Esophagus muscularis mucosa (tissue), 3 donors: Measurements from ENCODE around the gene PBX3.

ENCODE experiments used
- POLR2A ChIP-seq: fragments of 450-650 bp; IDR thresholded peaks from one replicate; pipeline ENCODE4 v1.6.1; 2017; ENCODE audit warnings: antibody characterized with exemption, moderate library complexity, mild to moderate bottlenecking, low read depth
- TF ChIP-seq, protein P1 (sequence below), 3 experiments: fragments of 200-600 bp in 2 of 3; fragments of 450-650 bp in 1 of 3; sonication (generic) in 2 of 3; IDR thresholded peaks; one replicate each; pipeline ENCODE4 v1.5.1; 2017 to 2019; ENCODE audit warnings: antibody characterized with exemption in 3 of 3, mild to moderate bottlenecking in 2 of 3, moderate library complexity in 1 of 3

DNA sequence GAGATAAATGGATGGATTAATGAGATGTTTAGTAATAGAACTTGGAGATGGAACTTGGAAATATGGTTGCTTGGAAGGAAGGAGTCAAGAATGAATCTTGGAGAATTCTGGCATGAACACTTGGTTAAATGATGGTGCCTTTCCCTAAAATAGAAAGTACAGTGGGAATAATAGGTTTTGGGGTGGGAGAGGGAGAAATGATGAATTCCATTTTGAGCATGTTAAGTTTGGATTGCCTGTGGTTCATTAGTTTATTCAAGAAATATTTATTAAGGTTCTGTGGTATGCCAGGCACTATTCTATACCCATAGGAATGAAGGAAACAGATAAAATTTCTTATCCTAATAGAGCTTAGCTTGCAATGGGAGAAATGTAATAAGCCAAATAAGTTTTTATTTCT is 58.4 kb downstream of the PBX3 start:
- no peak for TF ChIP-seq POLR2A
- TF ChIP-seq, protein P1, sequence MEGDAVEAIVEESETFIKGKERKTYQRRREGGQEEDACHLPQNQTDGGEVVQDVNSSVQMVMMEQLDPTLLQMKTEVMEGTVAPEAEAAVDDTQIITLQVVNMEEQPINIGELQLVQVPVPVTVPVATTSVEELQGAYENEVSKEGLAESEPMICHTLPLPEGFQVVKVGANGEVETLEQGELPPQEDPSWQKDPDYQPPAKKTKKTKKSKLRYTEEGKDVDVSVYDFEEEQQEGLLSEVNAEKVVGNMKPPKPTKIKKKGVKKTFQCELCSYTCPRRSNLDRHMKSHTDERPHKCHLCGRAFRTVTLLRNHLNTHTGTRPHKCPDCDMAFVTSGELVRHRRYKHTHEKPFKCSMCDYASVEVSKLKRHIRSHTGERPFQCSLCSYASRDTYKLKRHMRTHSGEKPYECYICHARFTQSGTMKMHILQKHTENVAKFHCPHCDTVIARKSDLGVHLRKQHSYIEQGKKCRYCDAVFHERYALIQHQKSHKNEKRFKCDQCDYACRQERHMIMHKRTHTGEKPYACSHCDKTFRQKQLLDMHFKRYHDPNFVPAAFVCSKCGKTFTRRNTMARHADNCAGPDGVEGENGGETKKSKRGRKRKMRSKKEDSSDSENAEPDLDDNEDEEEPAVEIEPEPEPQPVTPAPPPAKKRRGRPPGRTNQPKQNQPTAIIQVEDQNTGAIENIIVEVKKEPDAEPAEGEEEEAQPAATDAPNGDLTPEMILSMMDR (IDR thresholded peaks at IDR 0.05): no peak
